ENCODE data around the gene STRA8. TPM values are rescaled to one million over a fixed set of nuclear protein-coding genes. Genes with fewer than 3 reads are reported as not detected.

The STRA8 gene
- polyA plus RNA-seq, 1 experiment = not detected

DNA sequence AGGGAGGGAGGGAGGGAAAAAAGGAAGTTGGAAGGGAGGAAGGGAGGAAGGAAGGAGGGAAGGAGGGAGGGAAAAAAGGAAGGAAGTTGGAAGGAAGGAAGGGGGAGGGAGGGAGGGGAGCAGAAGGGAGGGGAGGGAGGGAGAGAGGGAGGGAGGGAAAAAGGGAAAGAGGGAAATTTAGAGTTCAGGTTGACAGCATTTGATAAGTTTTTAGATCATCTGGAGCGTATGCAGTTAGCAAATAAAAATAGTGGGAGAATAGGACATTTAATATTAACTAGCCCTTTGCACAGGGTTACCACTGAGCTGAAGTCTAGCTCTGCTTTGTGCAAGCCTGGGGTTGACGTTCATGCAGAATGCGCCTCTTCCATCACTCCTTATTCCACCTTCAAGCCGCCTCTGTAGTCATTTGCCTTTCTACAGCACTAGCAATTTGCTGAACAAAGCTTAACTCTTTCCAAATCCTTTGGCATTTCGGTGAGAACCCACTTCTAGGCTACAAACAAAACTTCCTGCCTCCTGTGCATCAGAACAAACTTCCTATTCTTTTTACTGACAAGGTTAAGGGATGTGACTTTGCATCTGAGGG lies 8.6 kb downstream of the STRA8 start:
- no peak overlapping the region for H3K27ac ChIP-seq (ENCODE audit: low read depth, low read length)
- H3K4me3 ChIP-seq (ENCODE audit: low read depth, low read length) = no peak overlapping the region
- H3K27me3 ChIP-seq (ENCODE audit: control insufficient read depth, insufficient read depth, low read length) = peaks cover 19% of the 10 kb centered on the region
- TF ChIP-seq, protein P1, sequence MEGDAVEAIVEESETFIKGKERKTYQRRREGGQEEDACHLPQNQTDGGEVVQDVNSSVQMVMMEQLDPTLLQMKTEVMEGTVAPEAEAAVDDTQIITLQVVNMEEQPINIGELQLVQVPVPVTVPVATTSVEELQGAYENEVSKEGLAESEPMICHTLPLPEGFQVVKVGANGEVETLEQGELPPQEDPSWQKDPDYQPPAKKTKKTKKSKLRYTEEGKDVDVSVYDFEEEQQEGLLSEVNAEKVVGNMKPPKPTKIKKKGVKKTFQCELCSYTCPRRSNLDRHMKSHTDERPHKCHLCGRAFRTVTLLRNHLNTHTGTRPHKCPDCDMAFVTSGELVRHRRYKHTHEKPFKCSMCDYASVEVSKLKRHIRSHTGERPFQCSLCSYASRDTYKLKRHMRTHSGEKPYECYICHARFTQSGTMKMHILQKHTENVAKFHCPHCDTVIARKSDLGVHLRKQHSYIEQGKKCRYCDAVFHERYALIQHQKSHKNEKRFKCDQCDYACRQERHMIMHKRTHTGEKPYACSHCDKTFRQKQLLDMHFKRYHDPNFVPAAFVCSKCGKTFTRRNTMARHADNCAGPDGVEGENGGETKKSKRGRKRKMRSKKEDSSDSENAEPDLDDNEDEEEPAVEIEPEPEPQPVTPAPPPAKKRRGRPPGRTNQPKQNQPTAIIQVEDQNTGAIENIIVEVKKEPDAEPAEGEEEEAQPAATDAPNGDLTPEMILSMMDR (IDR thresholded peaks at IDR 0.05; ENCODE audit: low read depth, low read length) = no peak
- no peak for DNase-seq (ENCODE audit: low read depth, low spot score)
- CTCF ChIA-PET = no interaction called here
- H3K9me3 ChIP-seq (ENCODE audit: control insufficient read depth, insufficient read depth, low read length) = peaks cover 4% of the 10 kb centered on the region; the same call in 1 of the 2 replicates
- POLR2A ChIA-PET = no interaction called here

DNA sequence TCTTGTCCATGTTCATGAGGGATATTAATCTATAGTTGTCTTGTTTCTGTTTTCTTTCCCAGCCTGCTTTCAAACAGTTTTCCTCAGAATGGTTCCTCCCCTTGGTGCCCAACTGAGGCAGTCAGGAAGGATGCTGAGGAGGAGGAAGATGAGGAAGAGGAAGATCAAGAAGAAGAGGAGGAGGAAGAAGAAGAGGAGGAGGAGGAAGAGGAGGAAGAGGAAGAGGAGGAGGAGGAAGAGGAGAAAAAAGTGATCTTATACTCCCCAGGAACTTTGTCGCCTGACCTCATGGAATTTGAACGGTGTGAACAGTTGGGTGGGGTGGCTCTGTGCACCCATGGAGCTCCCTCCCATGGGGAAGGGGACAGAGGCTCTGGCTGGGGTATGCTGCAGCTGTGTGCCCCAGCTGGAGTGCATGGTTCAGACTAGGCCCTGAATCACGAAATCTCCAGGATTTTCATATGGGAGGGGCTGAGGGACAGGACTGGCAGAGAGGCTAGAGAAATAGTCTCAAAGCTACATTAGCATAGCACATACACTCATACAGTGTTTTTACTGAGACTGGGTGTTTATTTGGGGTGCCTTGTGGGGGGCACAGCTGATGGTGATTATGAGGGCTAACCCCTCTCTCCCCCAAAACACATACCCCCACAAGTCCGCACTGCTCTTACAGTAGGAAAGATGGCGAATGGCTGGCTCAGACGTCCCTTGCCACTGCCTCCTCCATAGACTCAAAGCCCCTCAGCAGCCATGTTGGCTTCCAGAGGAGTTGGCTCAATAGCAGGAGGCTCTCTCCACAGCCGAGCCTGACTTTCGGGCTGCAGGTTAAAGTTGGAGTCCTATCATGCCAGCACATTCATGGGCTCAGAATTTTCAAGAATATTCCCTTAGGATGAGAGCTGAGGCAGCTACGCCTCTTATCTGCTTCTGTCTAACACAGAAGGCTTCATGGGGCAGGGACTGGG lies 11.9 kb downstream of the STRA8 start:
- no peak overlapping the region for H3K4me3 ChIP-seq (ENCODE audit: low read depth, low read length)
- H3K9me3 ChIP-seq (ENCODE audit: control insufficient read depth, insufficient read depth, low read length) = no peaks in the 10 kb centered on the region; the same call in 1 of the 2 replicates
- CTCF ChIA-PET = interaction anchor here (0.6 to 1.1 kb wide), 2 partner anchors 35 to 280 kb away, joined by 3 to 5 read pairs; no protein-coding TSS in a partner anchor
- POLR2A ChIA-PET = no interaction called here
- H3K27me3 ChIP-seq (ENCODE audit: control insufficient read depth, insufficient read depth, low read length) = peaks cover 12% of the 10 kb centered on the region
- TF ChIP-seq, protein P1 (IDR thresholded peaks at IDR 0.05; ENCODE audit: low read depth, low read length) = no peak
- no peak overlapping the region for H3K27ac ChIP-seq (ENCODE audit: low read depth, low read length)
- DNase-seq (ENCODE audit: low read depth, low spot score) = no peak

DNA sequence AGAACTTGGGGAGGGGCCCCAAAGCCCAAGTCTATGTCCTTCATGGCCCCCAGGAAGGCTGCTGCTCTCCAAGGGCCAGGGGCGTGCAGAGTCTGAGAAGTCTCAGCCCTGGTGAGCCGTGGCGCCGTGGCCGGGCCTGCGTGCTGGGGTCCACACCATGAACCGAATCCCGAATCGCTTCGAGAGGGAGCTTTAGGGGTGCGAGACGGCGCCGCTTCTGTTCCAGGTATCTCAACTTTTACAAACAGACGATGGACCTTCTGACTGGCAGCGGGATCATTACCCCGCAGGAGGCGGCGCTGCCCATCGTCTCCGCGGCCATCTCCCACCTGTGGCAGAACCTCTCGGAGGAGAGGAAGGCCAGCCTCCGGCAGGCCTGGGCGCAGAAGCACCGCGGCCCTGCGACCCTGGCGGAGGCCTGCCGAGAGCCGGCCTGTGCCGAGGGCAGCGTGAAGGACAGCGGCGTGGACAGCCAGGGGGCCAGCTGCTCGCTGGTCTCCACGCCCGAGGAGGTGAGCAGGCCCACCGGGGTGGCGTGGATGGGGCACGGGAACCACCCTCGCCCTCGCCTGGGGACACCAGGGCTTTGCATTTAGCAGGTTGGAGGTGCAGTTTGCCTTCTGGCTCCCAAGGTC lies 12.7 kb downstream of the STRA8 start:
- Histone ChIP-seq H3K4me3 (ENCODE audit: low read depth, low read length) (no peak overlapping the region), H3K27ac (ENCODE audit: low read depth, low read length) (no peak overlapping the region), H3K9me3 (ENCODE audit: control insufficient read depth, insufficient read depth, low read length) (no peaks in the 10 kb centered on the region; the same call in 1 of the 2 replicates), H3K27me3 (ENCODE audit: control insufficient read depth, insufficient read depth, low read length) (peaks cover 11% of the 10 kb centered on the region)
- POLR2A ChIA-PET = no interaction called here
- TF ChIP-seq, protein P1 (IDR thresholded peaks at IDR 0.05; ENCODE audit: low read depth, low read length) = no peak
- CTCF ChIA-PET = interaction anchor here (0.7 kb wide), 1 partner anchor 76 kb away, joined by 3 read pairs; the partner anchor contains the start of gene CYREN
- no peak for DNase-seq (ENCODE audit: low read depth, low spot score)

DNA sequence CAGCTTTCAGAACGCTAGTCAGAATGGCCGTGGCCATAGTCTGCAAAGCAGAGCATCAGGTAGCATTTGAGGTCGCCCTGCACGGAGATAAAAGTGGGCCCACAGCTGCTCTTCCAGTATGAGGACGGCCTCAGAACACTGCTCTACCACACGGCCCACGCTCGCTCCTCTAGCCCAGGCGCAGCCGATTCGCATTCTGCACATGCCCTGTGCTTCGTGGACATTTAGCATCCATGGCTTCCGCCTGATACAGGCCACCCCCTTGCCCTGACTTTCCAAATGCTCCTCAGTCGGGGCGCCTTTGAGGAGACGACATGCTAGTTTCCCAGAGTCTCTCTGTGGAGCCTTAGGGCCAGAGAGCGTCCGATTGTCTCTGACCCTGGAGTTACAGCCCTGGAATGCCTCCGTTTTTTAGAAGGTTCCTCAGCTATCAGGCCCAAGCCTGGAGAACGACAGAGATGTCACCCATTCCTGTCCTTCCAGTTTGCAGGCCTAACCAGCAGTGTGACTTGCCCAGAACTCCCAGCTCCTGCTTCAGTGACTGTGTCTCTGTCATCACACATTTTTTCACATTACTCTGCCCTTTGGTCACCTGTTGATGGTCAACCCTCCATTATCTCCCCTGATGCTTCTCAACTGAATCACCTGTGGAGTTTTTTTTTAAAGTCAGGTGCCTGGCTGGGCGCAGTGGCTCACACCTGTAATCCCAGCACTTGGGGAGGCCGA lies 14.3 kb downstream of the STRA8 start:
- peaks cover 6% of the 10 kb centered on the region for H3K27me3 ChIP-seq (ENCODE audit: control insufficient read depth, insufficient read depth, low read length)
- TF ChIP-seq, protein P1 (IDR thresholded peaks at IDR 0.05; ENCODE audit: low read depth, low read length) = no peak
- CTCF ChIA-PET = interaction anchor here (1.1 kb wide), 1 partner anchor 26 kb away, joined by 6 read pairs; no protein-coding TSS in a partner anchor
- no peak for DNase-seq (ENCODE audit: low read depth, low spot score)
- POLR2A ChIA-PET = no interaction called here
- H3K27ac ChIP-seq (ENCODE audit: low read depth, low read length) = no peak overlapping the region
- H3K9me3 ChIP-seq (ENCODE audit: control insufficient read depth, insufficient read depth, low read length) = no peaks in the 10 kb centered on the region; the same call in 1 of the 2 replicates
- H3K4me3 ChIP-seq (ENCODE audit: low read depth, low read length) = no peak overlapping the region
